Head of caudate nucleus (tissue), 42 donors: Measurements from ENCODE around the gene RNF2.
"Not testable (repeated sequence)": the region's sequence is repeated elsewhere in the genome, so short reads cannot be mapped to it uniquely, and the experiment has no call there.

Experiments
- DNase-seq, 42 donors: peaks; one replicate each; pipeline versions ENCODE4 v3.0.0 to v3.0.0-alpha.2; 2020 to 2021; ENCODE audit warnings: mixed read lengths in 7 of 42
- intact Hi-C: fragments of 100-400 bp; cut with DNase I; formaldehyde crosslinking; loops from one replicate; pipeline ENCODE4 v1.15.0; 2022

The RNF2 gene

GRCh38 chr1:185044981-185045813, at the start of gene RNF2:
Gene RNF2, plus strand, starts transcription at chr1:185045558. Its CDS starts 41,996 bp downstream, at chr1:185087554.
- intact Hi-C loops, result loop anchor here (5.0 to 10.0 kb wide), 2 partner anchors 112 to 270 kb away; partner anchors contain the start of genes IVNS1ABP, SWT1 and TRMT1L

GRCh38 chr1:184999974-185000373, 45.4 kb upstream of the RNF2 start:
- DNase-seq, intact Hi-C loops: not testable (repeated sequence)

More at GRCh38 chr1:185044981-185045813, at the start of gene RNF2:
- DNase-seq, result peak; percentile 54 to 92 (median 83)

GRCh38 chr1:185001312-185001880, 44.0 kb upstream of the RNF2 start:
- DNase-seq, intact Hi-C loops: not testable (repeated sequence)

GRCh38 chr1:185008838-185009237, 36.5 kb upstream of the RNF2 start:
- DNase-seq, result peak in 4 of 42 donors; percentile 1 to 39 (median 12)
- intact Hi-C loops, result no loop called here

GRCh38 chr1:185010361-185010760, 35.0 kb upstream of the RNF2 start:
- intact Hi-C loops, result no loop called here
- DNase-seq, result no peak

- no peak for DNase-seq
- intact Hi-C loops, result no loop called here
Measured at GRCh38 chr1:185014941-185015340, 30.4 kb upstream of the RNF2 start.

- no peak for DNase-seq
- intact Hi-C loops, result no loop called here
Measured at GRCh38 chr1:185015631-185016030, 29.7 kb upstream of the RNF2 start.

GRCh38 chr1:185016880-185017279, 28.5 kb upstream of the RNF2 start:
- no peak for DNase-seq
- intact Hi-C loops, result no loop called here

GRCh38 chr1:185017338-185017737, 28.0 kb upstream of the RNF2 start:
- intact Hi-C loops, result no loop called here
- DNase-seq, result no peak

GRCh38 chr1:185017966-185018365, 27.4 kb upstream of the RNF2 start:
- DNase-seq, result no peak
- intact Hi-C loops, result no loop called here

GRCh38 chr1:185027252-185027882, 18.0 kb upstream of the RNF2 start:
- intact Hi-C loops, result no loop called here
- DNase-seq, result no peak

GRCh38 chr1:185033686-185034085, 11.7 kb upstream of the RNF2 start:
- intact Hi-C loops, result no loop called here
- DNase-seq, result no peak

- DNase-seq, result no peak
- intact Hi-C loops, result no loop called here
Measured at GRCh38 chr1:185035258-185035657, 10.1 kb upstream of the RNF2 start.

GRCh38 chr1:185038813-185039376, 6.5 kb upstream of the RNF2 start:
- no peak for DNase-seq
- intact Hi-C loops, result no loop called here

- no peak for DNase-seq
- intact Hi-C loops, result loop anchor here (10.0 kb wide), 1 partner anchor 275 kb away; the partner anchor contains the start of gene IVNS1ABP
Measured at GRCh38 chr1:185039726-185040407, 5.5 kb upstream of the RNF2 start.

- DNase-seq, result no peak
- intact Hi-C loops, result loop anchor here (10.0 kb wide), 1 partner anchor 274 kb away; the partner anchor contains the start of gene IVNS1ABP
Measured at GRCh38 chr1:185040408-185040735, 5.0 kb upstream of the RNF2 start.

- intact Hi-C loops, result loop anchor here (10.0 kb wide), 1 partner anchor 273 kb away; the partner anchor contains the start of gene IVNS1ABP
- DNase-seq, result no peak
Measured at GRCh38 chr1:185041742-185042141, 3.6 kb upstream of the RNF2 start.

- no peak for DNase-seq
- intact Hi-C loops, result loop anchor here (10.0 kb wide), 1 partner anchor 272 kb away; the partner anchor contains the start of gene IVNS1ABP
Measured at GRCh38 chr1:185042737-185043136, 2.6 kb upstream of the RNF2 start.

- DNase-seq, result peak in 1 of 42 donors; percentile 10
- intact Hi-C loops, result loop anchor here (10.0 kb wide), 1 partner anchor 270 kb away; the partner anchor contains the start of gene IVNS1ABP
Measured at GRCh38 chr1:185044387-185044786, 971 bp upstream of the RNF2 start.
